GM12878 (cell line): ENCODE results near the gene TMPRSS11A.

Experiments used
- ATF3 ChIP-seq: IDR thresholded peaks from 2 replicates; pipeline ENCODE4 v1.6.1; 2011; ENCODE audit warnings: low read depth, mild to moderate bottlenecking, low read length, moderate library complexity, borderline replicate concordance; ENCODE audit errors: extremely low read depth
- BCLAF1 ChIP-seq: fragments of 450-650 bp; IDR thresholded peaks from 2 replicates; pipeline ENCODE4 v1.6.1; 2017; ENCODE audit warnings: antibody characterized with exemption, mild to moderate bottlenecking, moderate library complexity
- BHLHE40 ChIP-seq, 2 experiments: fragments of 450-650 bp in 1 of 2; IDR thresholded peaks; 2 replicates each; pipeline ENCODE4 v1.6.1; 2011 to 2017; ENCODE audit warnings: low read depth in 2 of 2, borderline replicate concordance in 1 of 2, improper control_type of control experiment in 1 of 2, low read length in 1 of 2, mild to moderate bottlenecking in 1 of 2
- CHD2 ChIP-seq: IDR thresholded peaks from 2 replicates; pipeline ENCODE4 v1.6.1; 2011; ENCODE audit warnings: low read depth, low read length, improper control_type of control experiment, borderline replicate concordance
- CHD4 ChIP-seq: fragments of 200-600 bp; sonication (generic); IDR thresholded peaks from 2 replicates; pipeline ENCODE4 v1.6.1; 2016; ENCODE audit warnings: mild to moderate bottlenecking
- CREB1 ChIP-seq: IDR thresholded peaks from 2 replicates; pipeline ENCODE4 v1.6.1; 2012; ENCODE audit warnings: low read depth, mild to moderate bottlenecking, inconsistent platforms
- CTCF ChIP-seq, 3 experiments: IDR thresholded peaks in 2 of 3; conservative IDR thresholded peaks in 1 of 3; 2 replicates each; pipeline ENCODE4 v1.5.1; 2011; ENCODE audit warnings: low read depth in 3 of 3, low read length in 3 of 3, mild to moderate bottlenecking in 3 of 3, control low read depth in 2 of 3, moderate library complexity in 2 of 3, inconsistent platforms in 1 of 3, mixed read lengths in 1 of 3; ENCODE audit not compliant: control insufficient read depth in 2 of 3, insufficient read depth in 1 of 3; ENCODE audit errors: extremely low read depth in 1 of 3
- E2F4 ChIP-seq: IDR thresholded peaks from 2 replicates; pipeline ENCODE4 v1.6.1; 2012; ENCODE audit warnings: low read depth, low read length, improper control_type of control experiment
- GABPA ChIP-seq: IDR thresholded peaks from 2 replicates; pipeline ENCODE4 v1.6.1; 2014; ENCODE audit warnings: antibody characterized with exemption, low read depth, mild to moderate bottlenecking, inconsistent platforms
- POLR2AphosphoS5 ChIP-seq: IDR thresholded peaks from 2 replicates; pipeline ENCODE4 v1.6.1; 2011; ENCODE audit warnings: mild to moderate bottlenecking, low read length, inconsistent platforms
- SMAD1 ChIP-seq: fragments of 450-650 bp; IDR thresholded peaks from 2 replicates; pipeline ENCODE4 v1.6.1; 2018; ENCODE audit warnings: mild to moderate bottlenecking, low read depth; ENCODE audit not compliant: partially characterized antibody
- ZNF274 ChIP-seq: IDR thresholded peaks from one replicate; pipeline ENCODE4 v1.8.0; 2011; ENCODE audit not compliant: insufficient read length, insufficient read depth

- no peak for TF ChIP-seq CHD2
- TF ChIP-seq ATF3: no peak
- TF ChIP-seq ZNF274: no peak
- no peak for TF ChIP-seq CTCF (IDR thresholded peaks at IDR 0.05 in 2 of 3, conservative IDR thresholded peaks at IDR 0.05 in 1 of 3; ENCODE audit: control insufficient read depth in 2 of 3, extremely low read depth in 1 of 3, insufficient read depth in 1 of 3, low read depth in 3 of 3, low read length in 3 of 3)
- TF ChIP-seq GABPA: no peak
- no peak for TF ChIP-seq BHLHE40 (IDR thresholded peaks at IDR 0.05; ENCODE audit: borderline replicate concordance in 1 of 2, low read depth in 2 of 2, low read length in 1 of 2)
- TF ChIP-seq SMAD1: no peak
- no peak for TF ChIP-seq E2F4
- TF ChIP-seq CHD4: no peak
- no peak for TF ChIP-seq CREB1
- no peak for TF ChIP-seq BCLAF1
- TF ChIP-seq POLR2AphosphoS5: no peak
Measured at GRCh38 chr4:67892253-67892652, 71.0 kb downstream of the TMPRSS11A start.
